ENCODE results near the gene TNRC6B. TPM values are rescaled to one million over a fixed set of nuclear protein-coding genes. Genes with fewer than 3 reads are reported as not detected.
"Not testable (repeated sequence)": the region's sequence is repeated elsewhere in the genome, so short reads cannot be mapped to it uniquely, and the experiment has no call there.

TNRC6B gene
- polyA plus RNA-seq, 1 donor (not counting 4 experiments of a cell fraction or from before 2014, with no cell fraction given) = 5.6 TPM

GRCh38 chr22:40182231-40182835 is 4.6 kb downstream of the TNRC6B start:
- TF ChIP-seq EZH2 (IDR thresholded peaks at IDR 0.05; ENCODE audit: low read length) = no peak
- TF ChIP-seq CTCF (optimal IDR thresholded peaks at IDR 0.05 in 1 of 3, IDR thresholded peaks at IDR 0.05 in 1 of 3, conservative IDR thresholded peaks at IDR 0.05 in 1 of 3; ENCODE audit: extremely low read depth in 1 of 3, insufficient read depth in 2 of 3, low read length in 3 of 3) = no peak
- Histone ChIP-seq H3K9me1 (ENCODE audit: control insufficient read depth, extremely low read depth, insufficient read depth, low read length) (no peaks in the 10 kb centered on the region), H3K4me2 (ENCODE audit: control insufficient read depth, extremely low read depth, insufficient read depth, low read depth, low read length) (peak overlapping the region; percentile 82), H3K27me3 (ENCODE audit: control insufficient read depth, extremely low read depth, insufficient read depth, low read length) (no peaks in the 10 kb centered on the region), H4K20me1 (ENCODE audit: control insufficient read depth, extremely low read depth, insufficient read depth, low read length) (no peaks in the 10 kb centered on the region), H3K4me3 (ENCODE audit: control insufficient read depth in 2 of 3, extremely low read depth in 1 of 3, insufficient read depth in 2 of 3, low read depth in 1 of 3, low read length in 3 of 3) (no peak overlapping the region), H3K9me3 (ENCODE audit: control insufficient read depth, low read depth, low read length) (no peaks in the 10 kb centered on the region), H3K4me1 (ENCODE audit: control insufficient read depth, extremely low read depth, insufficient read depth, low read length) (peaks cover 34% of the 10 kb centered on the region), H3K27ac (ENCODE audit: control insufficient read depth, insufficient read depth, low read length) (no peak overlapping the region), H3K36me3 (ENCODE audit: control insufficient read depth in 2 of 2, extremely low read depth in 1 of 2, insufficient read depth in 2 of 2, low read length in 2 of 2) (no peaks in the 10 kb centered on the region), H2AFZ (ENCODE audit: control insufficient read depth, low read length) (no peak overlapping the region), H3K9ac (ENCODE audit: control insufficient read depth, extremely low read depth, insufficient read depth, low read length) (no peak overlapping the region), H3K79me2 (ENCODE audit: control insufficient read depth, insufficient read depth, low read length) (peaks cover 80% of the 10 kb centered on the region)
- DNase-seq (ENCODE audit: low read depth, low spot score) (no peak), FAIRE-seq (no peak)
- dilution Hi-C loops (cut with MboI; ENCODE audit: extremely low pct_ligation_motif_present, low sequenced_read_pairs) = no loop called here

- Histone ChIP-seq H3K9me3 (ENCODE audit: control insufficient read depth, low read depth, low read length) (no peaks in the 10 kb centered on the region), H3K9ac (ENCODE audit: control insufficient read depth, extremely low read depth, insufficient read depth, low read length) (no peak overlapping the region), H3K27me3 (ENCODE audit: control insufficient read depth, extremely low read depth, insufficient read depth, low read length) (no peaks in the 10 kb centered on the region), H3K4me3 (ENCODE audit: control insufficient read depth in 2 of 3, extremely low read depth in 1 of 3, insufficient read depth in 2 of 3, low read depth in 1 of 3, low read length in 3 of 3) (peak overlapping the region in 2 of 3 experiments; percentile 7 to 30), H3K9me1 (ENCODE audit: control insufficient read depth, extremely low read depth, insufficient read depth, low read length) (no peaks in the 10 kb centered on the region), H3K27ac (ENCODE audit: control insufficient read depth, insufficient read depth, low read length) (peak overlapping the region; percentile 11), H4K20me1 (ENCODE audit: control insufficient read depth, extremely low read depth, insufficient read depth, low read length) (no peaks in the 10 kb centered on the region), H3K36me3 (ENCODE audit: control insufficient read depth in 2 of 2, extremely low read depth in 1 of 2, insufficient read depth in 2 of 2, low read length in 2 of 2) (no peaks in the 10 kb centered on the region), H3K4me1 (ENCODE audit: control insufficient read depth, extremely low read depth, insufficient read depth, low read length) (peaks cover 33% of the 10 kb centered on the region), H3K4me2 (ENCODE audit: control insufficient read depth, extremely low read depth, insufficient read depth, low read depth, low read length) (peak overlapping the region; percentile 82), H3K79me2 (ENCODE audit: control insufficient read depth, insufficient read depth, low read length) (peaks cover 83% of the 10 kb centered on the region), H2AFZ (ENCODE audit: control insufficient read depth, low read length) (peak overlapping the region; percentile 5)
- FAIRE-seq = peak; percentile 80
- dilution Hi-C loops (cut with MboI; ENCODE audit: extremely low pct_ligation_motif_present, low sequenced_read_pairs) = no loop called here
- no peak for DNase-seq (ENCODE audit: low read depth, low spot score)
- TF ChIP-seq CTCF (optimal IDR thresholded peaks at IDR 0.05 in 1 of 3, IDR thresholded peaks at IDR 0.05 in 1 of 3, conservative IDR thresholded peaks at IDR 0.05 in 1 of 3; ENCODE audit: extremely low read depth in 1 of 3, insufficient read depth in 2 of 3, low read length in 3 of 3) (no peak), EZH2 (IDR thresholded peaks at IDR 0.05; ENCODE audit: low read length) (no peak)
These were observed 5.4 kb downstream of the TNRC6B start for GRCh38 chr22:40183029-40183581.

- H3K4me3 ChIP-seq (ENCODE audit: control insufficient read depth in 2 of 3, extremely low read depth in 1 of 3, insufficient read depth in 2 of 3, low read depth in 1 of 3, low read length in 3 of 3) = peak overlapping the region in 1 of 3 experiments; percentile 30
These were observed 5.9 kb downstream of the TNRC6B start for GRCh38 chr22:40183603-40184002.

More at GRCh38 chr22:40183603-40184002, 5.9 kb downstream of the TNRC6B start:
- H3K9me1 ChIP-seq (ENCODE audit: control insufficient read depth, extremely low read depth, insufficient read depth, low read length); H4K20me1 ChIP-seq (ENCODE audit: control insufficient read depth, extremely low read depth, insufficient read depth, low read length); H3K36me3 ChIP-seq (ENCODE audit: control insufficient read depth in 2 of 2, extremely low read depth in 1 of 2, insufficient read depth in 2 of 2, low read length in 2 of 2); H2AFZ ChIP-seq (ENCODE audit: control insufficient read depth, low read length); H3K9ac ChIP-seq (ENCODE audit: control insufficient read depth, extremely low read depth, insufficient read depth, low read length); H3K9me3 ChIP-seq (ENCODE audit: control insufficient read depth, low read depth, low read length); DNase-seq (ENCODE audit: low read depth, low spot score); FAIRE-seq; H3K27me3 ChIP-seq (ENCODE audit: control insufficient read depth, extremely low read depth, insufficient read depth, low read length); dilution Hi-C loops (cut with MboI; ENCODE audit: extremely low pct_ligation_motif_present, low sequenced_read_pairs): not testable (repeated sequence)
- peak overlapping the region; percentile 11 for H3K27ac ChIP-seq (ENCODE audit: control insufficient read depth, insufficient read depth, low read length)
- peaks cover 82% of the 10 kb centered on the region for H3K79me2 ChIP-seq (ENCODE audit: control insufficient read depth, insufficient read depth, low read length)
- peak overlapping the region; percentile 82 for H3K4me2 ChIP-seq (ENCODE audit: control insufficient read depth, extremely low read depth, insufficient read depth, low read depth, low read length)
- H3K4me1 ChIP-seq (ENCODE audit: control insufficient read depth, extremely low read depth, insufficient read depth, low read length) = peaks cover 33% of the 10 kb centered on the region

All from keratinocyte (primary cell).